NCI-H748 treated with DMSO at 0.1 percent for 48 hours (cell line): ENCODE data around the gene ARHGEF16.

ENCODE experiments used
- DNase-seq: peaks from one replicate; lab custom pipeline; 2025; lab: John Stamatoyannopoulos, UW

ARHGEF16 gene

GRCh38 chr1:3456964-3457909 lies 2.8 kb downstream of the ARHGEF16 start:
- DNase-seq: no peak

GRCh38 chr1:3457910-3458883 lies 3.7 kb downstream of the ARHGEF16 start:
- no peak for DNase-seq

- no peak for DNase-seq
Measured at GRCh38 chr1:3459051-3459908, 4.8 kb downstream of the ARHGEF16 start.

- no peak for DNase-seq
Measured at GRCh38 chr1:3459940-3460671, 5.6 kb downstream of the ARHGEF16 start.

- no peak for DNase-seq
Measured at GRCh38 chr1:3460672-3461131, 6.2 kb downstream of the ARHGEF16 start.

GRCh38 chr1:3461238-3461933 lies 6.9 kb downstream of the ARHGEF16 start:
- DNase-seq: no peak

- DNase-seq: no peak
Measured at GRCh38 chr1:3461934-3462275, 7.4 kb downstream of the ARHGEF16 start.

- no peak for DNase-seq
Measured at GRCh38 chr1:3462356-3463012, 8.0 kb downstream of the ARHGEF16 start.

GRCh38 chr1:3463013-3463385 lies 8.5 kb downstream of the ARHGEF16 start:
- no peak for DNase-seq

GRCh38 chr1:3463408-3463863 lies 9.0 kb downstream of the ARHGEF16 start:
- no peak for DNase-seq

- DNase-seq: no peak
Measured at GRCh38 chr1:3463891-3464648, 9.6 kb downstream of the ARHGEF16 start.

- DNase-seq: no peak
Measured at GRCh38 chr1:3464649-3465025, 10.2 kb downstream of the ARHGEF16 start.

GRCh38 chr1:3465091-3465934 lies 10.8 kb downstream of the ARHGEF16 start:
- DNase-seq: no peak

- DNase-seq: no peak
Measured at GRCh38 chr1:3465935-3466321, 11.5 kb downstream of the ARHGEF16 start.

- no peak for DNase-seq
Measured at GRCh38 chr1:3466366-3467075, 12.1 kb downstream of the ARHGEF16 start.

GRCh38 chr1:3467096-3468036 lies 12.9 kb downstream of the ARHGEF16 start:
- no peak for DNase-seq
